NCI-H526 (cell line): ENCODE measurements around the gene DCAF6.

Experiments
- DNase-seq, 2 experiments: peaks; one replicate each; lab custom pipeline; 2025; lab: John Stamatoyannopoulos, UW

DCAF6 gene

DNA sequence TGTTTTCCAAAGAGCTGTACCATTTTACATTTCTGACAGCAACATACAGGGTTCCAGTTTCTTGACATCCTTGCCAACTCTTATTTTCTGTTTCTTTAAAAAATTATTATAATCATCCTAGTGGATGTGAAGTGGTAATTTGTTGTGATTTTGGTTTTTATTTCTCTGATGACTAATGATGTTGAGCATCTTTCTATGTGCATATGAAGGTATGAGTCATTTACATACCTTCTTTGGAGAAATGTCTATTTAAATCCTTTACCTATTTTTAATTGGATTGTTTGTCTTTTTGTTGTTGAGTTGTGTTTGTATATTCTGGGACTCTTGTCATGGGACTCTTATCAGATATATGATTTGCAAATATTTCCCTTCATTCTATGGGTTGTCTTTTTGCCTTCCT, 21.2 kb downstream of the DCAF6 start:
- no peak for DNase-seq

DNA sequence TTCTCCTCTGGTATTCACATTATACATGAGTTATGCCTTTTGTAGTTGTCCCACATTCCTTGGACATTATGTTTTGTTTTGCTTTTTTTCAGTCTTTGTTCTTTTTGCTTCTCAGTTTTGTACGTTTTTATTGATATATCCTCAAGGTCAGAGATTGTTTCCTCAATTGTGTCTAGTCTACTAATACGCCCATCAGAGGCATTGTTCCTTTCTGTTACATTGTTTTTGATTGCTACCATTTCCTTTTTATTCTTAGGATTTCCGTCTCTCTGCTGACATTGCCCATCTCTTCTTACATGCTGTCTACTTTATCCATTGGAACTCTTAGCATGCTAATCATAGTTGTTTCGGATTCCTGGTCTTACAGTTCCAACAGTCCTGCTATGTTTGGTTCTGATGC, 28.2 kb downstream of the DCAF6 start:
- no peak for DNase-seq

- DNase-seq = no peak
Observed at GRCh38 chr1:167966050-167966449, 29.6 kb downstream of the DCAF6 start.

DNA sequence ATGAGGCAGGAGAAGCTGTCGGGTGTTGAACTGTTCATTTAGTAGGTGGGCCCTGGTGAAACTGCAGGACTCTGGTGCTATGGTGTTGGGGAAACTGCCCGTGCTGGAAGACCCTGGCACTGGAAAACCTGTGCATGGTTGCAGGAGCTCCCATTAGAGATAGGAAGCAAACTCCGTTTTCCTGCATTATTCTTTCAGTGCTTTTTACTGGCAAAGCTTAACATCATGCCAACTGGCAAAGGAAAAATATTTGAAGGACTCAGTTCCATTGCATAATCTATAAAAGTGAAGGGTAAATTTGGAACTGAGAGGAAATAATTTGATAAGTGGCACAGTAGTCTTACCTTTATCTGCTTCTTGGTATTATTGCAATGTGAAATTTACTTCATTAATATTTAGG, 32.1 kb downstream of the DCAF6 start:
- DNase-seq = no peak

DNA sequence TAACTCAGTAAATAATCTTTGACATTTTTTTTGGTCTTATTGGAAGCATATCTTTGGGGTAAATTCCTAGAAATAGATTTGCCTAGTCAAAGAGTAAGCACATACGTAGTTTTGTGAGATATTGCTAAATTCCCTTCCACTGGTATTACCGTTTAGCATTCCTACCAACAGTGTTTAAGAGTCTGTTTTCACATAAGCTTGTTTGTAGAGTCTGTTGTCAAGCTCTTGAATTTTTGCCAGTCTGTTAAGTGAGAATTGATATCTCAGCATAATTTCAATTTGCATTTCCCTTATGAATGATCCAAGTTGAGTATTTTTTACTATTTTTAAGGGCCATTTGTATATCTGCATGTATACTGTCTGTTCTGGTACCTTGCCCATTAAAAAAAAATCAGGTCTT, 37.3 kb downstream of the DCAF6 start:
- DNase-seq = no peak

- no peak for DNase-seq
Observed at GRCh38 chr1:167974698-167975097, 38.2 kb downstream of the DCAF6 start.

GRCh38 chr1:167977245-167977644, 40.8 kb downstream of the DCAF6 start:
- no peak for DNase-seq

GRCh38 chr1:167981933-167982332, 45.5 kb downstream of the DCAF6 start:
- DNase-seq = peak in 1 of 2 experiments; percentile 36

GRCh38 chr1:167983797-167984420, 47.4 kb downstream of the DCAF6 start:
- DNase-seq = peak; percentile 30 to 63

DNA sequence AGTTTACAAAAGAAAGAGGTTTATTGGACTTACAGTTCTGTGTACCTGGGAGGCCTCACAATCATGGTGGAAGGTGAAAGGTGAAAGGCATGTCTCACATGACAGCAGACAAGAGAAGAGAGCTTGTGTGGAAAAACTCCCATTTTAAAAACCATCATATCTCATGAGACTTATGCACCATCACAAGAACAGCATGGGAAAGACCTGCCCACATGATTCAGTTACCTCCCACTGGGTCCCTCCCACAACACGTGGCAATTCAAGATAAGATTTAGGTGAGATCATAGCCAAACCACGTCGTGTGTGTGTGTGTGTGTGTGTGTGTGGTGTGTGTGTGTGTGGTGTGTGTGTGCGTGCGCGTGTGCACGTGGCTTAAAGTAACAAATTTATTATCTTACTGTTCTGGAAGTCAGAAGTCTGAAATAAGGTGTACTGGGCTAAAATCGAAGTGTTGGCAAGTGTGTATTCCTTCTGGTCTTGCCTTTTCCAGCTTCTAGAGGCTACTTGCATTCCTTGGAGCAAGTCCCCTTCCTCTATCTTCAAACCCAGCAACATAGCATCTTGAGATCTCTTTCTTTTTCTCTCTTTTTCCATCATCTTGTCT, 48.5 kb downstream of the DCAF6 start:
- no peak for DNase-seq

DNA sequence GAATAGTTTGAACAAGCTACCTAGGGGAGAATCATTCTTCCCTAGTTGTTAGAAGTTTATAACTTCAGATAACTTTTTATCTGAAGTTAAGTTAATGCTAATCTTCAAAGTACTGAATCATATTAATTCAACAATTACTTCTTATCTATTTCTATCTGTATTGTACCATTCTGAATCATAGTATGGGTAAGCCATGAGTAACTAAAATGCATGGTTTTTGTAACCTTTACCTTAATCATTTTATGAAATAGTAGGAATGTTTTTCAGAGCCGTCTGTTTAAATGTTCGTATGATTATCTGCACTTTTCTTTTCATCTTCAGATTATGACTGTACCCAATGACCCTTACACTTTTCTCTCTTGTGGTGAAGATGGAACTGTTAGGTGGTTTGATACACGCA, 50.7 kb downstream of the DCAF6 start:
- no peak for DNase-seq

GRCh38 chr1:167991546-167991945, 55.1 kb downstream of the DCAF6 start:
- DNase-seq = no peak

- DNase-seq = no peak
Observed at GRCh38 chr1:167993720-167994119, 57.2 kb downstream of the DCAF6 start.

DNA sequence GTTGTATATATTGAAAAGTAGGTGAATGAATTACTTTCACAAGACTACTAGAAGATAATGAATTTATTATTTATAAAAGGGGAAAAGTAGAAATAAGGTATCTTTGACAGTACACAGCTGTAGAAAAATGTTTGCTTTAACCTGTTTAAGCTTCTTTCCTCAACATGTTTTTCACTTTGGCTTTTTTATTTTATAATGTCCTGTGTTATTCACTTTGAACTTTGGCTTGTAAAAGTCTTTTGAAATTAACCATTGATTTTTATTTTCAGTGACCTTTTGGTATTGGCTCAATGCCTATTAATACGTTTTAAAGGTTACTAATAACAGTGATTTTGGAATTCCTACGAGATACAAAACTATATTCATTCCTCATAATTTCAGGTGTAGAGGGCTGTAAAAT, 58.1 kb downstream of the DCAF6 start:
- no peak for DNase-seq

GRCh38 chr1:167995038-167995437, 58.6 kb downstream of the DCAF6 start:
- DNase-seq = no peak

DNA sequence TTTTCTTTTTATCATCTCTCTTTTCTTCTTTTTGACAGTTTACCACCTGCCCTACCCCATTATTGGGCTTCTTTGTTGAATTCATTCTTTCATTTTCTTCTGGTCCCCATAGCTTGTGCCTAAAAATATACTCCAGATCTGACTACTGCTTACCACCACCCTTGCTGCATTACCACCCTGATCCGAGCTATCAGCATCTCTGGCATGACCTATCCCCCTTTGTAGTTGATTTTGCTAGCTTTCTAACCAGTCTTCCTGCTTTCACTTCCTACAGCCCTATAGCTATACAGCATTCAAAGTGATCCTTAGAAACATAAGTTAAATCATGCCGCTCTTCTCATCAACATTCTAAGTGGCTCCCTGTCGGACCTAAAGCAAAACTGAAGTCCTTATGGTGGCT, 59.8 kb downstream of the DCAF6 start:
- DNase-seq = no peak

DNA sequence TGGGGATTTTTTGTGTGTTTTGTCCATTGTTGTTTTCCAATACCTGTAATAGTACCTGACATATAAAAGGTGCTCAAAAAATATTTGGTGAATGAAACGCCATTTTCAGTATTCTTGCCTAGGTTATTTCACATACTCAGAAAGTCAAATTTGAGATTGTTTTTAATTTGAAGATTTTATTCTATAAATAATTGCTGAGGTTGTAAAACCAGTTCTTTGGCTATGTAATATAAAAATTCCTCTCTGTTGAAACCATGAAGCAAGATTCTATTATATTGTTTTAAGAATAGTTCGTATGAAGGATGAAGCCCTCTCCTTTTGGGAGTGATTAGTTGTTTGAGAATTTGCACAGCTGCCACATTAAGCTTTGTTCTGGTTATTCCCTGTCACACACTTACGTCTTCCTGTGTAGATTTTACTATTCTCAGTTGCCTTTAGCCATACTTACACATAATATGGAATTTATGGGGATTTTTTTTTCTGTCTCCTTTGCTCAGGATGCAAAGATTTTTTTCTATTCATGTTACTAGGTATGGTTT, 60.6 kb downstream of the DCAF6 start:
- no peak for DNase-seq

DNA sequence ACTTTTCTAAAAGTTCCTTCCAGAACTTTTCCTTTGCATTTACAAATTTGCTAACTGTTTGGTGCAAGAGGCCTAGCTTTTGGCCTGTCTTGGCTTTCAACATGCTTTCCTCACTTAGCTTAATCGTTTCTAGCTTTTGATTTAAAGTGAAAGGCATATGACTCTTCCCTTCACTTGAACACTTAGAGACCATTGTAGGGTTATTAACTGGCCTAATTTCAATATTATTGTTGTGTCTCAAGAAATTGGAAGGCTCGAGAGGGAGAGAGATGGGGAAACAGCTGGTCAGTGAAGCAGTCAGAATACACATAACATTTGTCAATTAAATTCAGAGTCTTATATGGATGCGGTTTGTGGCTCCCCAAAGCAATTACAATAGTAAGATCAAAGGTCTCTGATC, 63.4 kb downstream of the DCAF6 start:
- DNase-seq = no peak

- no peak for DNase-seq
Observed at GRCh38 chr1:168000656-168001055, 64.2 kb downstream of the DCAF6 start.

DNA sequence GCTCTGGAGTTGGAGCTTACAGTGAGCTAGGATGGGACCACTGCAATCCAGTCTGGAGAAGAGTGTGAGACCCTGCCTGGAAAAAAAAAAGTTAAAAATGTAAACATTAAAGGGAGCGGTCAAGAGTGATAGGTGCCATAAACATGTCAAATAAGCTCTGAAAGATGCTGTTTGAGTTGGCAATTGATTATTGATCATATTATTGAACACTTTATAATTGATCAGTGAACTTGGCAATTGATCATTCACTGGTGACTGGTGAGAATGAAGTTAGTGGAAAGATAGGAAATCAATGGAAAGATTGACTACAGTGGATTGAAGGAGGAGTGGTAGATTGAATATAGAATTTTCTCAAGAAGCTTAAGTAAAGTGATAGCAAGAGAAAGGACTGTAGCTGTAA, 64.7 kb downstream of the DCAF6 start:
- DNase-seq = no peak

DNA sequence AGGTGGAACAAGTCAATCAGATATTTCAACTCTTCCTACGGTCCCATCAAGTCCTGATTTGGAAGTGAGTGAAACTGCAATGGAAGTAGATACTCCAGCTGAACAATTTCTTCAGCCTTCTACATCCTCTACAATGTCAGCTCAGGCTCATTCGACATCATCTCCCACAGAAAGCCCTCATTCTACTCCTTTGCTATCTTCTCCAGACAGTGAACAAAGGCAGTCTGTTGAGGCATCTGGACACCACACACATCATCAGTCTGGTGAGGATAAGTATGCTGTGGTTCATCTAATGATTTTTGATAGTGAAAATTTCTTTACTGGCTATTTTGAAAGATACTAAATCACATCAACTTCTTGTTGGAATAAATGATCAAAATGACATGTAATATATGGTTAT, 68.0 kb downstream of the DCAF6 start:
- no peak for DNase-seq

- no peak for DNase-seq
Observed at GRCh38 chr1:168005529-168005928, 69.0 kb downstream of the DCAF6 start.

GRCh38 chr1:168007691-168008090, 71.2 kb downstream of the DCAF6 start:
- no peak for DNase-seq

GRCh38 chr1:168008595-168008994, 72.1 kb downstream of the DCAF6 start:
- no peak for DNase-seq
